NCI-H345 (cell line): Measurements from ENCODE around the gene MAMDC2.
"Not testable (repeated sequence)": the region's sequence is repeated elsewhere in the genome, so short reads cannot be mapped to it uniquely, and the experiment has no call there.

ENCODE experiments used
- DNase-seq: peaks from one replicate; lab custom pipeline; 2025; lab: John Stamatoyannopoulos, UW

MAMDC2 gene

DNA sequence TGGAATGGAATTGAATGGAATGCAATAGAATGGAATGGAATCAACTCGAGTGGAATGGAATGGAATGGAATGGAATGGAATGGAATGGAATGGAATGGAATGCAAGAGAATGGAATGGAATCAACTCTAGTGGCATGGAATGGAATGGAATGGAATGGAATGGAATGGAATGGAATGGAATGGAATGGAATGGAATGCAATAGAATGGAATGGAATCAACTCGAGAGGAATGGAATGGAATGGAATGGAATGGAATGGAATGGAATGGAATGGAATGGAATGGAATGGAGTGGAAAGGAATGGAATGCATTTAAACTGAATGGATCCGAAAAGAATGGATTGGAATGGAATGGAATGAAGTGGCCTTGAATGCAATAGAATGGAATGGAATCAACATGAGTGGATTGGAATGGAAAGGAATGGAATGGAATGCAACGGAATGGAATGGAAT, 5.5 kb upstream of the MAMDC2 start:
- DNase-seq: not testable (repeated sequence)

DNA sequence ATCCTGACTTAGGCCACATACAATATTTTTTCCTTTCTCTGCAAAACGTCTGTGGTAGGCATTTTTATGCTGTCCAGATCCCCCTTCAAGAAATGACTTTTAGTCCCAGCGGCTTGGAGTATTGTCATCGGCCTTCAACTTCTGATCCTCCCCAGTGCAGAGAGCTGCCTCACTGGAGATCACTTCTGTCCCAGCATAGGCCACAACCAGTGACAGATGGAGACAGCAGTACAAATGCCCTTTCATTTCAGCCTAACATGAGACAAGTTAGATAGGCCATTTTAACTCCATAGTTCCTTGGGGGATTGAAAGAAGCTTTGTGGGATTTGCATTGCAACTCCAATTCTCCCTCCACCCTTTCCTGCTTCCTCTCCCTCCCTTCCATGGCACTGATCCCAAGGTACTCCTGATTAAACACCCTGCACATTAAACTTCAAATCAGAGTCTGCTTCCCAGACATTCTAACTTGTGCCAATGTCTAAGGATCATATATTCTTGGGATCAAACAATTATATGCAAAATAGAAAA, 3.2 kb upstream of the MAMDC2 start:
- DNase-seq: no peak

GRCh38 chr9:70042461-70043215, 1.0 kb upstream of the MAMDC2 start:
- no peak for DNase-seq

DNA sequence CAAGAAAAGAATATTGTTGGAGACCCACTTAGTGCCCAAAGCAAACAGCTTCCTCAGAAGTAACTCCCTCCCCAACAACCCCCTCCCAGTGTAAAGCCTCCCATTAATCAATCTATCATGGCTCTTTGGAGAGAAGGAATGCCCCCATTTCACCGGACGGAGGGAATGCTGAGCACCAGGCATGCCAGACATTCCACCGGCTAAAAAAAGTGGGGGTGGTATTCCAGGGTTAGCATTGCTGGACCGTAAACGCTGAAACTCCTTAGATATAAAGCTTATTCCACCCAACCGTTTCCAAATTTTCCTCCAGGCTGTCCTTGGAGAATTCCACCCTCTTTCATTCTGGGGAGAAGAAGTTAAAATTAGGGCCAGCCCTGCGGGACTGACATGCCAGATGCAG, 363 bp upstream of the MAMDC2 start:
- DNase-seq: no peak

GRCh38 chr9:70044490-70045307, 1.1 kb downstream of the MAMDC2 start:
- DNase-seq: no peak

- DNase-seq: no peak
Observed at GRCh38 chr9:70045452-70045851, 1.8 kb downstream of the MAMDC2 start.

DNA sequence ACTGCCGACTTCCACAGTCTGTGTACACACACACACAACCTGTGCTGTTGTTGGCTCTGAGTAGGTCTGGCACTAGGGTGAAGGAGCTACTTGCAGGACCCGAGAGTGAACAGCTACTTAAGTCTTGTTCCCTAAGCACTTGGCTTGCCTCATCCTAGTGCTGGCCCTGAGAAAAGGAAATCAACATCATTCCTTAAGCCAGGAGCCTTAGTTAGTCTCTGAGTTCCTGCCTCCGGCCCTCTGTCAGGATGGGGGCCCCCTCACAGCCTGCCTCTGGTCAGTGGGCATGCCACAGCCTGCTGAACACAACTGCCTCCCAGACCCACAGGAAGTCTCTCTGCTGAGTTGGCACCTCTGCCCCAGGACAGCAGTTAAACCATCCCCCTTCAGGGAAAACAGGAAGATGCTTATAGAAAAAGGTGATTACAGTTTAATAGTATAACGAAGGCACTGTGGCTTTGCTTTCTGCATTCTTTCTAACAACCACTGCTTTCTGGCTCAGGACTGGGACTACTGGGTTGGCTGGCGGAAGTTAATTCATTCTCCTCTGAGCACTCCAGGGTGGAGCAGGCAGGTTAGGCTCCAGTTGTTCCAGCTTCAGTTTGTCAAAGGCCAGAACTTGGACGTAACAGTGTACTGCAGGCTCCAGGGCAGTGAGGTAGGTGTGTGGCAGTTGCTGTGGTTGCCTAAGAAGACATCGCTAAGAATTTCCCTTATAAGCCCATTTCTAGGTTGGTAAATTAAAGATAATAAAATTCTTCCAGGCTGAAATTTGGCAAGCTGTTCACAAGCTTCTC, 2.8 kb downstream of the MAMDC2 start:
- DNase-seq: no peak

- DNase-seq: no peak
Observed at GRCh38 chr9:70049236-70049635, 5.6 kb downstream of the MAMDC2 start.

DNA sequence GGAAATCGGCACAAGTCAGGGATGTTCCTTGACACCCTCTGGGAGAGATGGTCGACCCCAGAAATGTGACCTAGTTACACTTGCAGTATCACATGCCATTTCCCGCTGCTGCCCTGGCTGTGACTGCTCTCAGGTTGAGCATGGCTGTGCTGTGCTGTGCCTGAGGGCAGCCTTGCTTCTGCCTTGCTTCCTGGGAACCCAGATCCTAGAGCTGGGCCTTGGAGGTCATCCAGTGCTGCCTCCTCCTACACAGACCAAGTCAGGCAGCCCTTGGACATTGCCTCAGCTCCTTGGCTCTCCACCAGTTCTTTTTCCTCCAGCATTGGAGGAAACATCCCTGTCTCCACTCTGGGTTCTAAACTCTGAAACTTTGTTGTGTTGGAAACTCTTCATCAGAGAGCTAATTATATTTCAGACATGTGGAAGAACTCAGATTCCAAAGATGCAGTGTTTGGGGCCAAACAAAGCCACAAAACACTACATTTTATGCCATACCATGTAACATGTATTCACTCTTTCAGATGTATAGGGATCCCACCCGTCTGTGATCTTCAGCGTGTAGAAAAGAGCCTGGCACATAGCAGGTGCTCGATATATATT, 6.1 kb downstream of the MAMDC2 start:
- DNase-seq: no peak

DNA sequence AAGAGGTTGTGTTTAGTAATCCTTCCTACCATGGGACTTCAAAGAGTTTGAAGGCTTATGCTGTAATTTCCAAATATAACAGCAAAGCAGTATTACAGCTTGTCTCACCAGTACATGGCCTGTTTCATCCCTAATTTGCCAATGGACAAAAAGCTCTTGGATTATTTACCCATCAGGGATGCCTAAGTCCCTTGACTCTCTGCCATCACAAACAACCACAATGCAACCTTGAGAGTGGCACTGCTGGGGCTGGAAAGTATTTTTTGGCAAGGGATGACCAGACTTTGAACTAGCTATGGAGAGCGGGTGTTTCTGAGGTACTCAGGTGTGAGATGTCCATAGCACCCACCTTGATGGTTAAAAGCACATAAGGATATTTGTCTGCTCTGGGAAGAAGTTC, 9.1 kb downstream of the MAMDC2 start:
- no peak for DNase-seq

- no peak for DNase-seq
Observed at GRCh38 chr9:70053864-70054263, 10.2 kb downstream of the MAMDC2 start.

- DNase-seq: no peak
Observed at GRCh38 chr9:70054521-70054920, 10.9 kb downstream of the MAMDC2 start.

- no peak for DNase-seq
Observed at GRCh38 chr9:70055406-70056210, 12.0 kb downstream of the MAMDC2 start.

GRCh38 chr9:70056211-70056944, 12.7 kb downstream of the MAMDC2 start:
- DNase-seq: no peak

DNA sequence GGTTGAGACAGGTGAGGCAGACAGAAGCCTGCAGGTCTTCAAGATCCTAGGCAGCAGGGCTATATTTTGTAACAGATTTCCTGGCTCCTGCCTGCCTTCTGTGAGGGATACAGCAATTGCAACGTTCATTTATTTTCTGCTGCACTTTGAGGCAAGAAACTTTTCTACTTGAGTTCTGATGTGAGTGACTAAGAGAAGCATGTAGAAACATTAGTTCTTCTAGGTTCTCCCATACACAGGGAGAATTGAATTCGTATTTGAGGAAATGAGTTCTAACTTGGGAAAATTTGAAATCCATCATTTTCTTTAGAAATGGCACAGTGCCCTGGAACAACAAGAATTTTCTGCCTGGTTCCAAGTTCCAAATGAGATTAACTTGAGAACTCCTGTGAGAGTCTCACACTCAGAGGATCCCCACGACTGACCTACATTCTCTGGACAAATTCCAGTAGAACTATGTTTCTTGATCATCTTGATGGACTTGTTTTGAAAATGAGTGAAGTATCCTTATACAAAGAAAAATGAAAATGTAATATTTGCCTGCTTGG, 15.0 kb downstream of the MAMDC2 start:
- no peak for DNase-seq

GRCh38 chr9:70060148-70060882, 16.7 kb downstream of the MAMDC2 start:
- no peak for DNase-seq

GRCh38 chr9:70060883-70061507, 17.3 kb downstream of the MAMDC2 start:
- no peak for DNase-seq

- no peak for DNase-seq
Observed at GRCh38 chr9:70061776-70062175, 18.1 kb downstream of the MAMDC2 start.

DNA sequence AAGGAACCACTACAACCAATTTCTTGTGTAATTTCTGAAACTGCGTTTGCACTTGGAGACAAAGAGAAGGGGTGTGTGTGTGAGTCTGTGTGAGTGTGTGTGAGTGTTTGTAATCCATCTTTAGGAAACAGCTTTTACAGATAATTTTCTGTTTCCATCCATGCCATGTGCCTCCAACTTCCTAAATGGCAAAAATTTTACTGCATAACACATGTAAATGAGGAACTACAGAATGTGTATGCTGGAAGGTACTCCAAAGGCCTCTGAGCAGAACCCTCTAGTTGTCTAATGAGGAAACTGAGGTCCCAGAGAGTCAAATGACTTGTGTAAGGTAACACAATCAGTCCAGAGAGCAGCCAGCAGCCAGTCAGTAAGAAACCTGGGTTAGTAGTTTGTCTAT, 20.8 kb downstream of the MAMDC2 start:
- no peak for DNase-seq
